ENCODE measurements around the gene MBD3L2.

The MBD3L2 gene

GRCh38 chr19:7083076-7083956 is 34.2 kb downstream of the MBD3L2 start:
- no peaks in the 10 kb centered on the region for H3K4me1 ChIP-seq (ENCODE audit: insufficient read depth, low read length, poor library complexity, severe bottlenecking)
- H3F3A ChIP-seq (ENCODE audit: low read depth): no peaks in the 10 kb centered on the region; the same call in 1 of the 2 replicates
- H2AFZ ChIP-seq (ENCODE audit: low read length): no peak overlapping the region
- peaks cover 24% of the 10 kb centered on the region for H3K27me3 ChIP-seq (ENCODE audit: insufficient read depth, low read length, poor library complexity, severe bottlenecking)
- no peak overlapping the region for H3K4me3 ChIP-seq (ENCODE audit: low read length, poor library complexity, severe bottlenecking)
- H3K36me3 ChIP-seq (ENCODE audit: insufficient read depth, low read length): peaks cover 68% of the 10 kb centered on the region
- no peaks in the 10 kb centered on the region for H3K9me2 ChIP-seq (replicated peaks; ENCODE audit: low read depth, low read length)
- H3K9ac ChIP-seq (ENCODE audit: low read depth, low read length, poor library complexity, severe bottlenecking): no peak overlapping the region
- TF ChIP-seq CTCF (conservative IDR thresholded peaks at IDR 0.05; ENCODE audit: low read length) (no peak), EZH2phosphoT487 (IDR thresholded peaks at IDR 0.05; ENCODE audit: borderline replicate concordance) (no peak)
- no peaks in the 10 kb centered on the region for H4K20me1 ChIP-seq (ENCODE audit: insufficient read depth, low read length, poor library complexity, severe bottlenecking)
- H3K79me2 ChIP-seq (ENCODE audit: insufficient read depth, low read length): 0 out of 2 replicates have a peak, but pooled peaks cover 3% of the 10 kb centered on the region
- no peak overlapping the region for H3K4me2 ChIP-seq (ENCODE audit: low read depth, low read length, poor library complexity, severe bottlenecking)
- H3K9me3 ChIP-seq (ENCODE audit: insufficient read depth, low read depth, low read length): peaks cover 65% of the 10 kb centered on the region

GRCh38 chr19:7088999-7089398 is 39.9 kb downstream of the MBD3L2 start:
- H3K79me2 ChIP-seq (ENCODE audit: insufficient read depth, low read length): no peaks in the 10 kb centered on the region

DNA sequence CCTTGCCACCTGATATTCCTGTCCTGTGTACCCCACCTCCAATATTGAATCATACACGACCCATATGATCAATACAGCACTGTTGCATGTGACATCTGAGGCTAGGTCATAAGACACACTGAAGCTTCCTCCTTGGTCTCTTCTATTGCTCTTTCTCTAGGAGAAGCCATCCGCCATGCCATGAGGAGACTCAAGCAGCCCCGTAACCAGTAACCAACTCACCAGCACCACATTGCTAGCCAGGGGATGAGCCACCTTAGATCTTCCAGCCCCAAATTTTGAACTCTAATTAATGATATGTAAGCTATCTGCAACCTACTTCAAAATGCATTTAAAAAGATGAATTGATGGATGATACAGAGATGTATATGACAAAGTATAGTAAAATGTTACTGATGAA is 49.0 kb downstream of the MBD3L2 start:
- Histone ChIP-seq H2AFZ (ENCODE audit: low read length) (peak overlapping the region; percentile 99; the same call in 1 of the 2 replicates), H3K4me3 (ENCODE audit: low read length, poor library complexity, severe bottlenecking) (peak overlapping the region; percentile 87), H3K4me2 (ENCODE audit: low read depth, low read length, poor library complexity, severe bottlenecking) (peak overlapping the region; percentile 86), H3K79me2 (ENCODE audit: insufficient read depth, low read length) (no peaks in the 10 kb centered on the region; the same call in 1 of the 2 replicates), H3K9me3 (ENCODE audit: insufficient read depth, low read depth, low read length) (peaks cover 7% of the 10 kb centered on the region; the same call in 1 of the 2 replicates), H3K4me1 (ENCODE audit: insufficient read depth, low read length, poor library complexity, severe bottlenecking) (peaks cover 15% of the 10 kb centered on the region), H3K27me3 (ENCODE audit: insufficient read depth, low read length, poor library complexity, severe bottlenecking) (no peaks in the 10 kb centered on the region), H3K36me3 (ENCODE audit: insufficient read depth, low read length) (no peaks in the 10 kb centered on the region), H4K20me1 (ENCODE audit: insufficient read depth, low read length, poor library complexity, severe bottlenecking) (no peaks in the 10 kb centered on the region), H3K9ac (ENCODE audit: low read depth, low read length, poor library complexity, severe bottlenecking) (peak overlapping the region; percentile 93), H3F3A (ENCODE audit: low read depth) (no peaks in the 10 kb centered on the region), H3K9me2 (replicated peaks; ENCODE audit: low read depth, low read length) (no peaks in the 10 kb centered on the region)
- no peak for TF ChIP-seq CTCF (conservative IDR thresholded peaks at IDR 0.05; ENCODE audit: low read length)
- TF ChIP-seq EZH2phosphoT487 (IDR thresholded peaks at IDR 0.05; ENCODE audit: borderline replicate concordance): no peak

More at GRCh38 chr19:7088999-7089398, 39.9 kb downstream of the MBD3L2 start:
- H3K27me3 ChIP-seq (ENCODE audit: insufficient read depth, low read length, poor library complexity, severe bottlenecking): no peaks in the 10 kb centered on the region
- H3K9me3 ChIP-seq (ENCODE audit: insufficient read depth, low read depth, low read length): peaks cover 18% of the 10 kb centered on the region; the same call in 1 of the 2 replicates
- H3K9ac ChIP-seq (ENCODE audit: low read depth, low read length, poor library complexity, severe bottlenecking): no peak overlapping the region
- no peaks in the 10 kb centered on the region for H3K9me2 ChIP-seq (replicated peaks; ENCODE audit: low read depth, low read length)
- no peaks in the 10 kb centered on the region for H3F3A ChIP-seq (ENCODE audit: low read depth)
- TF ChIP-seq CTCF (conservative IDR thresholded peaks at IDR 0.05; ENCODE audit: low read length) (no peak), EZH2phosphoT487 (IDR thresholded peaks at IDR 0.05; ENCODE audit: borderline replicate concordance) (no peak)
- H3K4me1 ChIP-seq (ENCODE audit: insufficient read depth, low read length, poor library complexity, severe bottlenecking): peaks cover 6% of the 10 kb centered on the region
- H2AFZ ChIP-seq (ENCODE audit: low read length): no peak overlapping the region
- H3K36me3 ChIP-seq (ENCODE audit: insufficient read depth, low read length): peaks cover 11% of the 10 kb centered on the region
- H4K20me1 ChIP-seq (ENCODE audit: insufficient read depth, low read length, poor library complexity, severe bottlenecking): no peaks in the 10 kb centered on the region
- no peak overlapping the region for H3K4me2 ChIP-seq (ENCODE audit: low read depth, low read length, poor library complexity, severe bottlenecking)
- H3K4me3 ChIP-seq (ENCODE audit: low read length, poor library complexity, severe bottlenecking): no peak overlapping the region

All from Loucy (cell line).